ENCODE measurements around the gene PDSS2.
"Not testable (repeated sequence)": the region's sequence is repeated elsewhere in the genome, so short reads cannot be mapped to it uniquely, and the experiment has no call there.

- TF ChIP-seq TAF1, POU2F2, POLR2A, POLR2AphosphoS5, SPI1 (IDR thresholded peaks at IDR 0.05; ENCODE audit: low read depth, low read length): not testable (repeated sequence)
These were observed 340.8 kb downstream of the PDSS2 start for GRCh38 chr6:107118540-107118939.

Data from GM12891 (cell line).